Body of pancreas (tissue), 4 donors: Measurements from ENCODE around the gene FGF1. TPM values are rescaled to one million over a fixed set of nuclear protein-coding genes. Genes with fewer than 3 reads are reported as not detected.
A peak's percentile ranks its signal among the peaks of the same experiment; 100 is the strongest.

Experiments
- ATAC-seq: fragments of 150-250 bp; one replicate; pipeline ENCODE4 v1.9.1; 2016
- DNase-seq, 4 donors: peaks; one replicate each; pipeline ENCODE4 v3.0.0-alpha.2; 2019
- H3K27ac ChIP-seq, 4 donors: fragments of 200-600 bp; sonication (generic); 1 replicate in 3 of 4; 2 replicates in 1 of 4; pipeline versions ENCODE4 v1.5.1 to v1.6.1; 2016 to 2019; ENCODE audit warnings: mild to moderate bottlenecking in 1 of 4, mixed read lengths in 1 of 4, moderate library complexity in 1 of 4
- H3K27me3 ChIP-seq, 2 donors: fragments of 200-600 bp; sonication (generic); one replicate each; pipeline ENCODE4 v1.6.0; 2016; ENCODE audit warnings: mild to moderate bottlenecking in 1 of 2
- H3K36me3 ChIP-seq, 2 donors: fragments of 200-600 bp; sonication (generic); replicated peaks in 1 of 2; 2 replicates each; pipeline ENCODE4 v1.5.1; 2016; ENCODE audit warnings: low read depth in 2 of 2; ENCODE audit not compliant: insufficient read depth in 1 of 2
- H3K4me1 ChIP-seq: fragments of 200-600 bp; sonication (generic); one replicate; pipeline ENCODE4 v1.6.0; 2016
- H3K4me3 ChIP-seq, 2 donors: fragments of 200-600 bp; sonication (generic); 1 replicate in 1 of 2; 2 replicates in 1 of 2; pipeline ENCODE4 v1.5.1; 2016 to 2019
- H3K9me3 ChIP-seq, 3 donors: fragments of 200-600 bp; sonication (generic); 1 replicate in 2 of 3; 2 replicates in 1 of 3; pipeline ENCODE4 v1.5.1; 2016
- POLR2A ChIP-seq, 3 donors: fragments of 450-650 bp; IDR thresholded peaks; one replicate each; pipeline ENCODE4 v1.6.1; 2016; ENCODE audit warnings: antibody characterized with exemption in 3 of 3, mild to moderate bottlenecking in 2 of 3
- WGBS, 2 donors: methylation state at CpG; one replicate each; pipeline ENCODE4 v1.1.5; 2017; 5-methylcytosine and 5-hydroxymethylcytosine counted together
- intact Hi-C: fragments of 100-400 bp; cut with DNase I; formaldehyde crosslinking; loops from one replicate; pipeline ENCODE4 v1.15.1; 2023
- total RNA-seq, 2 donors: library from RNA; depleted of rRNA; stranded (reverse); fragments of >200 nt; gene quantifications; one replicate each; pipeline ENCODE4 v1.1.0, GENCODE V29; 2016
- TF ChIP-seq, protein P1 (sequence below), 7 experiments: fragments of 450-650 bp in 4 of 7; fragments of 200-600 bp in 3 of 7; sonication (generic) in 3 of 7; IDR thresholded peaks; one replicate each; pipeline ENCODE4 v1.5.1; 2016 to 2019; ENCODE audit warnings: antibody characterized with exemption in 7 of 7

The FGF1 gene
- total RNA-seq, 2 donors from 2014 or later = 0.78 TPM; not detected in 1

- no peaks in the 10 kb centered on the region for H3K27me3 ChIP-seq
- intact Hi-C loops = loop anchor here (5.0 kb wide), 1 partner anchor 85 kb away; no protein-coding TSS in a partner anchor
- 45 to 50% methylated on average over 8 of the region's 8 CpGs for WGBS, 2 donors
- ATAC-seq (no peak), DNase-seq (no peak)
- no peaks in the 10 kb centered on the region for H3K36me3 ChIP-seq
- H3K9me3 ChIP-seq = no peaks in the 10 kb centered on the region
- no peaks in the 10 kb centered on the region for H3K4me1 ChIP-seq
- no peak for TF ChIP-seq POLR2A (IDR thresholded peaks at IDR 0.05)
- TF ChIP-seq, protein P1, sequence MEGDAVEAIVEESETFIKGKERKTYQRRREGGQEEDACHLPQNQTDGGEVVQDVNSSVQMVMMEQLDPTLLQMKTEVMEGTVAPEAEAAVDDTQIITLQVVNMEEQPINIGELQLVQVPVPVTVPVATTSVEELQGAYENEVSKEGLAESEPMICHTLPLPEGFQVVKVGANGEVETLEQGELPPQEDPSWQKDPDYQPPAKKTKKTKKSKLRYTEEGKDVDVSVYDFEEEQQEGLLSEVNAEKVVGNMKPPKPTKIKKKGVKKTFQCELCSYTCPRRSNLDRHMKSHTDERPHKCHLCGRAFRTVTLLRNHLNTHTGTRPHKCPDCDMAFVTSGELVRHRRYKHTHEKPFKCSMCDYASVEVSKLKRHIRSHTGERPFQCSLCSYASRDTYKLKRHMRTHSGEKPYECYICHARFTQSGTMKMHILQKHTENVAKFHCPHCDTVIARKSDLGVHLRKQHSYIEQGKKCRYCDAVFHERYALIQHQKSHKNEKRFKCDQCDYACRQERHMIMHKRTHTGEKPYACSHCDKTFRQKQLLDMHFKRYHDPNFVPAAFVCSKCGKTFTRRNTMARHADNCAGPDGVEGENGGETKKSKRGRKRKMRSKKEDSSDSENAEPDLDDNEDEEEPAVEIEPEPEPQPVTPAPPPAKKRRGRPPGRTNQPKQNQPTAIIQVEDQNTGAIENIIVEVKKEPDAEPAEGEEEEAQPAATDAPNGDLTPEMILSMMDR (IDR thresholded peaks at IDR 0.05) = no peak
- no peak overlapping the region for H3K27ac ChIP-seq
- no peak overlapping the region for H3K4me3 ChIP-seq
These were observed 73.2 kb downstream of the FGF1 start for GRCh38 chr5:142612494-142613270.

DNA sequence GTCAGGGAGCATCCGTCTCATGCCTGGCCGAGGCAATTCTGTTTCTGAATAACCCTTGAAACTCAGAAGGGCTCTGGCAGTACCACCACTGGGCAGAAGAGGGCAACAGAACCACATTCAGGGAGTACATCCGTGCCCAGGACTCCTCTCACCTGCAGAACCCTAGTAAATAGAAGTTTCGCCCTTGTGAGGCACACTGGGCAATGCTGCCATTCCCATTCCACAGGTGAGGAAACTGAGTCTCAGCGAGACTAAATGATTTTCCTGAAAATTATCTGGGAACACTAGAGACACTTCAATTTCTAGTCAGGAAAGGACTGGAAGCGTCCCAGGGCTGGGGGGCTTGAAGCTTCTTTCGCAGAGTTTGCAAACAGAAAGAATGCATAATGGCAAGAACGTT lies 74.7 kb downstream of the FGF1 start:
- 27% methylated on average over 8 of the region's 8 CpGs for WGBS, 2 donors
- H3K27me3 ChIP-seq = no peaks in the 10 kb centered on the region
- no peaks in the 10 kb centered on the region for H3K36me3 ChIP-seq
- TF ChIP-seq POLR2A (IDR thresholded peaks at IDR 0.05) = no peak
- TF ChIP-seq, protein P1 (IDR thresholded peaks at IDR 0.05) = peak; percentile 64 to 84 (median 82)
- peak; percentile 74 to 82 (median 78) for DNase-seq
- intact Hi-C loops = loop anchor here (5.0 kb wide), 1 partner anchor 86 kb away; no protein-coding TSS in a partner anchor
- H3K27ac ChIP-seq = no peak overlapping the region
- no peak overlapping the region for H3K4me3 ChIP-seq
- peak; percentile 79 for ATAC-seq
- no peaks in the 10 kb centered on the region for H3K9me3 ChIP-seq
- no peaks in the 10 kb centered on the region for H3K4me1 ChIP-seq

DNA sequence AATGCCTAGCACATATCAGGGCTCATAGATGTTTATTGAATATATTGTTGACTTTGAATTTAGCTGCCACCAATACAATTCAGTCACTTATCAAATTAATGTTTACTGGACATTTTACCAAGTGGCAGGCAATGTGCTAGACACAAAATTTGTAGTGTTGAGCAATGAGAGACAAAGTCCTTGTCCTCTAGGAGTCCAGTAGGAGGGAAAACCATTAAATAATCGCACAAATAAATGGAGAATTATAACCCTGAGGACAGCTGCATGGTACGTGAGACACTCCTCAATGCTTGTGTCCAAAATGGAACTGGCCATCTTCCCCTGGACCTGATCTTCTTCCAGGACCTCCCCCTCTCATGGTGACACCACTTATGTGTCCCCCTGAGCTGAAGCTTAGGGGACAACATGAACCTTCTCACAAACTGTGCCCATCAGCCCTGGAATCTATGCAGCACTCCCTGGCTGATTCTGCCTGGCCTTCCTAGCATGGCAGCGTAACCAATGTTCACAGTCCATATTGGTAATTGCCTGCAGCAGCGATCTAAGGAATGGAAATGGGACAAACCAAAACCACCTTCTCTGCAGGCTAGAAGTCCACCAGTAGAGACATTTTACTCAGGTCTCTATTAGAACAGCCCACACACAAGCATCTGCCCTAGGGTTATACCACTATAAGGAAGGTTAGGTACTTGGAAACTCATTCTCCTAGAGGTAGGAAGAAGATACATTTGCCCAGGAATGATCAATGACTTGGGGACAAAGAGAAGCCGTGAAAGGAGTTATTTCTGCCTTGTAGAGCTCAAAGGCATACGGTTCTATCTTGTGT lies 75.5 kb downstream of the FGF1 start:
- intact Hi-C loops = loop anchor here (5.0 kb wide), 1 partner anchor 87 kb away; no protein-coding TSS in a partner anchor

DNA sequence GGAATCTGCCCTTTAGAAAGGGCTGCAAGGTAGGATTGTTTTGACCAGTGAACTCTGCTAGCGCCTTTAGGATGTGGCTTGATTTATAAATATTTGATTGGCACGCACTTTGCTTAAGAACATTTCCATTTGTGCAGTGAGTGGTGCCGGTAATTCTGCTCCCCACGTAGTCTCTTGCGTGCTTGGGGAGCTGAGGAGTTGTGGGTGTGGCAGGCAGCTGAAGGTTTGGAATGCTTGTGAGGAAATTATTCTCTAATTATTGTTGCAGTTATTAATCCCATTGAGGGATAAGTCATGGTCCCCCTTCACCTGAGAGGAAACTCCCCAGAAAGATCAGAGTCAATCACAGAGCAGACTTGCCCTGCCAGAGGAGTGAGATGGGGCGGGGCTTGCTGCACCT lies 76.7 kb downstream of the FGF1 start:
- H3K4me1 ChIP-seq = no peaks in the 10 kb centered on the region
- 52 to 63% methylated on average over 5 to 6 of the region's 6 CpGs for WGBS, 2 donors
- intact Hi-C loops = no loop called here
- ATAC-seq = no peak
- TF ChIP-seq POLR2A (IDR thresholded peaks at IDR 0.05) = no peak
- TF ChIP-seq, protein P1 (IDR thresholded peaks at IDR 0.05) = no peak
- no peaks in the 10 kb centered on the region for H3K27me3 ChIP-seq
- DNase-seq = no peak
- H3K36me3 ChIP-seq = no peaks in the 10 kb centered on the region
- no peak overlapping the region for H3K4me3 ChIP-seq
- H3K9me3 ChIP-seq = no peaks in the 10 kb centered on the region
- H3K27ac ChIP-seq = no peak overlapping the region

More for the DNA sequence above, 75.5 kb downstream of the FGF1 start:
- H3K4me3 ChIP-seq = no peak overlapping the region
- ATAC-seq (no peak), DNase-seq (no peak)
- no peaks in the 10 kb centered on the region for H3K36me3 ChIP-seq
- 51 to 60% methylated on average over 4 to 6 of the region's 6 CpGs for WGBS, 2 donors
- H3K9me3 ChIP-seq = no peaks in the 10 kb centered on the region
- H3K27ac ChIP-seq = no peak overlapping the region
- TF ChIP-seq, protein P1 (IDR thresholded peaks at IDR 0.05) = no peak
- H3K4me1 ChIP-seq = no peaks in the 10 kb centered on the region
- H3K27me3 ChIP-seq = no peaks in the 10 kb centered on the region
